Testis (tissue), 3 donors: ENCODE data around the gene LAMTOR2. TPM values are rescaled to one million over a fixed set of nuclear protein-coding genes. Genes with fewer than 3 reads are reported as not detected.

Experiments used
- DNase-seq: peaks from one replicate; pipeline ENCODE4 v3.0.0-alpha.2; 2019
- H3K27ac ChIP-seq, 2 donors: fragments of 200-600 bp; sonication (generic); one replicate each; pipeline ENCODE4 v1.5.1; 2019
- H3K27me3 ChIP-seq: fragments of 200-600 bp; sonication (generic); one replicate; pipeline ENCODE4 v1.5.1; 2019
- H3K36me3 ChIP-seq: fragments of 200-600 bp; sonication (generic); one replicate; pipeline ENCODE4 v1.5.1; 2017; ENCODE audit warnings: low read depth; ENCODE audit errors: missing control alignments
- H3K4me1 ChIP-seq: fragments of 200-600 bp; sonication (generic); one replicate; pipeline ENCODE4 v1.5.1; 2019
- H3K4me3 ChIP-seq, 2 donors: fragments of 200-600 bp; sonication (generic); one replicate each; pipeline ENCODE4 v1.5.1; 2017 to 2019
- H3K9me3 ChIP-seq: fragments of 200-600 bp; sonication (generic); one replicate; pipeline ENCODE4 v1.5.1; 2017
- POLR2A ChIP-seq: fragments of 450-650 bp; IDR thresholded peaks from one replicate; pipeline ENCODE4 v1.6.1; 2017; ENCODE audit warnings: antibody characterized with exemption, mild to moderate bottlenecking, moderate library complexity
- WGBS, 2 donors: methylation state at CpG; one replicate each; pipeline ENCODE4 v1.1.5; 2018; 5-methylcytosine and 5-hydroxymethylcytosine counted together
- intact Hi-C: fragments of 100-400 bp; cut with DNase I; formaldehyde crosslinking; loops from one replicate; pipeline ENCODE4 v1.15.1; 2023; ENCODE audit warnings: low total_unique reads
- polyA plus RNA-seq: library from polyadenylated mRNA; stranded (reverse); fragments of 350-450 nt; fragmentation: Illumina TruSeq; extraction: RNeasy Lipid Tissue Mini Kit (QIAGEN cat#74804); gene quantifications from one replicate; pipeline ENCODE4 v1.2.3, GENCODE V29; 2014; ENCODE audit warnings: low read depth, low replicate concordance; ENCODE audit not compliant: insufficient read depth
- total RNA-seq, 2 donors: library from RNA; depleted of rRNA; stranded (reverse); fragments of >200 nt; gene quantifications; one replicate each; pipeline ENCODE4 v1.2.3, GENCODE V29; 2016
- TF ChIP-seq, protein P1 (sequence below), 3 experiments: fragments of 450-650 bp in 2 of 3; fragments of 200-600 bp in 1 of 3; sonication (generic) in 1 of 3; IDR thresholded peaks; one replicate each; pipeline ENCODE4 v1.5.1; 2016 to 2019; ENCODE audit warnings: antibody characterized with exemption in 3 of 3, mild to moderate bottlenecking in 2 of 3, moderate library complexity in 1 of 3

The LAMTOR2 gene
- total and polyA plus RNA-seq, 3 donors from 2014 or later = 47.6 to 55.5 (median 50.4) TPM

DNA sequence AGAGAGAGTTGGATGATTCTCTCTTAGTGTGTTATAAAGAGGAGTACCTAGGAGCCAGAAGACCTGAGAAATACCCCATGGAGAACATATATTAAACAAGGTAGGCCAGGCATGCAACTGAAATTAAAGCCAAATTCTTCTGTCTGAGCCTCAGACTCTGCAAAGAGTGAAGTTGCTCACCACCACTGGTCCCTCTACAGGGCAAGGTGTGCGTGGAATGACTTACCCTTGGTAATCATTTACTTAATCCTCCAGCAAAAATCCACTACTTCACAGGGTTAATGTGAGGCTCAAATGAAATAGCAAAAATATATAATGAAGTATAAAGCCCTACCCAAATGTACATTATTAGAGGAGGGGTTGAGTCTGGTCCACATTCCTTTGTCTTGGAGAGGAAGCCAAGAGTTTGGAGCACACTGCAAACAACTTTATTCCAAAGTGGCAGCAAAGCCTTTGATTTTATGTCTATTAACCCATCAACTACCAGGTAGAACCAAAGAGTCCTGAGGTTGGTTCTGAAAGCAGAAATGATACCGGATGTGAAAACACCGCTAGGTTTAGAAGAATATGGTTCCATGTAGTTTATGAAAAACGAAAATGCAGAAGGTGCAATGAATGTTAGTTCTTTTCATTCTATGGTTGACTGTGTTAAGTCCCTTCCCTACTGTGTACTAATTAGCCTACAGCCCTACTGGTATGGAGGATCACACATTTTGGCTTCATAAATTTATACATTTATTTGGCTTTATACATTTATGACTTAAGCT, 42.3 kb upstream of the LAMTOR2 start:
- Histone ChIP-seq H3K36me3 (no peaks in the 10 kb centered on the region), H3K4me3 (no peak overlapping the region), H3K27ac (no peak overlapping the region), H3K4me1 (no peaks in the 10 kb centered on the region), H3K27me3 (no peaks in the 10 kb centered on the region), H3K9me3 (no peaks in the 10 kb centered on the region)
- 86 to 95% methylated on average over 4 of the region's 4 CpGs for WGBS, 2 donors
- TF ChIP-seq, protein P1, sequence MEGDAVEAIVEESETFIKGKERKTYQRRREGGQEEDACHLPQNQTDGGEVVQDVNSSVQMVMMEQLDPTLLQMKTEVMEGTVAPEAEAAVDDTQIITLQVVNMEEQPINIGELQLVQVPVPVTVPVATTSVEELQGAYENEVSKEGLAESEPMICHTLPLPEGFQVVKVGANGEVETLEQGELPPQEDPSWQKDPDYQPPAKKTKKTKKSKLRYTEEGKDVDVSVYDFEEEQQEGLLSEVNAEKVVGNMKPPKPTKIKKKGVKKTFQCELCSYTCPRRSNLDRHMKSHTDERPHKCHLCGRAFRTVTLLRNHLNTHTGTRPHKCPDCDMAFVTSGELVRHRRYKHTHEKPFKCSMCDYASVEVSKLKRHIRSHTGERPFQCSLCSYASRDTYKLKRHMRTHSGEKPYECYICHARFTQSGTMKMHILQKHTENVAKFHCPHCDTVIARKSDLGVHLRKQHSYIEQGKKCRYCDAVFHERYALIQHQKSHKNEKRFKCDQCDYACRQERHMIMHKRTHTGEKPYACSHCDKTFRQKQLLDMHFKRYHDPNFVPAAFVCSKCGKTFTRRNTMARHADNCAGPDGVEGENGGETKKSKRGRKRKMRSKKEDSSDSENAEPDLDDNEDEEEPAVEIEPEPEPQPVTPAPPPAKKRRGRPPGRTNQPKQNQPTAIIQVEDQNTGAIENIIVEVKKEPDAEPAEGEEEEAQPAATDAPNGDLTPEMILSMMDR (IDR thresholded peaks at IDR 0.05) = no peak
- intact Hi-C loops = no loop called here
- no peak for DNase-seq

DNA sequence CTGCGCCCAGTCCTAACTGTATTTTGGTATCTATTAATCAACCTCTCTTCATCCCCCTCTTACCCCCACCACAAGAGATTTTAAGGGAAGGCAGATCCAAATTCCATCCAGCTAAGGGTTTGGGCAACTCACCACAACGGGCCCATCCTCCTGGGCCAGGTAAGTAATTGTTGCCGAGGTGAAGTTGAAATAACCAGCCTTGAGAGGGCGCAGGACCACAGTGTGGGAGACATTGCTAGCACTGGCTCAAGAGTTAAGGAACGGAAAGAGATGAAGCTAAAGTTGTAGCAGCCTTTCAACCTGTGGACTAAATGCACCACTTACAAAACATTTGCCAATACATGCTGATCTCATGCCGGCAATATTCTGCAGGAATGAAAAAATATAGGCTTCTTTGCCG, 39.8 kb upstream of the LAMTOR2 start:
- H3K4me1 ChIP-seq = peaks cover under 1% of the 10 kb centered on the region
- no peaks in the 10 kb centered on the region for H3K36me3 ChIP-seq
- intact Hi-C loops = no loop called here
- no peak for TF ChIP-seq POLR2A
- TF ChIP-seq, protein P1 (IDR thresholded peaks at IDR 0.05) = no peak
- H3K27me3 ChIP-seq = no peaks in the 10 kb centered on the region
- DNase-seq = no peak
- 85 to 93% methylated on average over 7 of the region's 7 CpGs for WGBS, 2 donors
- H3K4me3 ChIP-seq = no peak overlapping the region
- no peak overlapping the region for H3K27ac ChIP-seq
- H3K9me3 ChIP-seq = no peaks in the 10 kb centered on the region

DNA sequence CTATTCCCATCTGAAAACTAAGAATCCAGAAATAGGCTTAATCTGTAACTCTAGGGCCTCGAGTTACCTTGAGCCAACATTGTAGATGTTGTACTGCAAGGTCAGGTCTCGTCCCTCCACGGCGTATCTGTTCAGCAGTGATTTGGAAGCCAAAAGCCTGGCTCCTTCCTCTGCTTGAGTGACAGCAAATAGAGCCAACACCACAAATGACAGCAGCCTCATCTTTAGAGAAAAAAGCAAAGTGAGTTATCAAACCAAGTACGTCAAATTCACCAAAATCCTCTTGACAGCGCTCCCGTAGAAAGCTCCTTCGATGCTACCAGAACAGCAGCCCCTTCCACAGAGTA, 34.7 kb upstream of the LAMTOR2 start:
- H3K27ac ChIP-seq = no peak overlapping the region
- peaks cover 4% of the 10 kb centered on the region for H3K4me1 ChIP-seq
- TF ChIP-seq, protein P1 (IDR thresholded peaks at IDR 0.05) = no peak
- no peak for TF ChIP-seq POLR2A
- no peaks in the 10 kb centered on the region for H3K27me3 ChIP-seq
- intact Hi-C loops = no loop called here
- no peak for DNase-seq
- no peaks in the 10 kb centered on the region for H3K9me3 ChIP-seq
- WGBS, 2 donors = 11 to 16% methylated on average over 8 of the region's 8 CpGs
- H3K4me3 ChIP-seq = peak overlapping the region; percentile 80 to 89
- H3K36me3 ChIP-seq = no peaks in the 10 kb centered on the region

DNA sequence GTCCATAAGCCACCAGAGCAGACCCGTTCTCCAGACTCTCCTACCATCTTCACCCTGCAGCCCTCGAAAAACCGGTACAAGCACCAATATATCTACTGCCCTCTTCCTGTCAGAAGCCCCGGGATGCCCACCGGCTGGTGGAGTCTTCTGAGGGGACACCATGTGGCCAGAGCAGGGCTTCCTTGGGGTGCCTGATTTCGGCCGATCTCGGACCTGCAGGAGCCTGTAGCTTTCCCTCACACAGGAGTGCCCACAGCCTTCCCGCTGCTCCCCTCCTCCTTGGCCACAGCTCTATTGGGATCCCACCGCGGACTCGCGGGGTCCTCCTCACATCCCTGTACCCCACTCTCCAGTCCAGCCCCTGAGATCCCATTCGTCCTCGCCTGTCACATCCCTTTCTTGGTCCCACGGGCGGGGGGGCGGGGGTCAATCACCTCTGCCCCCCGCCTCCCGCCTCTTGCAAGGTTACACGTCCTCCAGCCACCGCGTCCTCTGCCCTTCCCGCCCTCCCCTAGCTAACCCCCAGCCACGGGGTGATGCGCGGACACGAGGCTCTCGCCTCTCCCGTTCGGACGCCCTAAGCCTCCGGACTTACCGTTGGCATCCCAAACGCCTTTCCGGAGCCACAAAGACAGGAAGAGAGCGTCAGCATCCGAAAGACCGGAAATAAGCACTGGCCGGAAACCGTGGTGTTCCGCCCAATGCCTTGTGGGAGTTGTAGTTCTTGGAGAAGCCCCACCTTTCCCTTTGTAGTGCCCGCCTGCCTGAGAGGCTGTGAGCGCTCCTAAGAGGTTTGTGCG, 34.1 kb upstream of the LAMTOR2 start, which contains the start of gene SSR2:
TSS of gene SSR2 (minus strand) at position 659 of the 800 bp plus-strand sequence. CDS start 784 bp downstream, outside the sequence.
- Histone ChIP-seq H3K27ac (peak within 1 kb of the TSS; percentile 45 to 84), H3K9me3 (no peaks in the 10 kb centered on the region), H3K27me3 (no peaks in the 10 kb centered on the region), H3K4me1 (peaks cover 4% of the 10 kb centered on the region), H3K36me3 (no peaks in the 10 kb centered on the region), H3K4me3 (peak within 1 kb of the TSS; percentile 80 to 89)
- intact Hi-C loops = no loop called here
- TF ChIP-seq POLR2A = no peak
- TF ChIP-seq, protein P1 (IDR thresholded peaks at IDR 0.05) = no peak
- DNase-seq = peak; percentile 95
- WGBS, 2 donors = 1% methylated on average over 34 to 44 of the region's 45 CpGs
